HCT116 (cell line): ENCODE results near the gene EPHA3. TPM values are rescaled to one million over a fixed set of nuclear protein-coding genes. Genes with fewer than 3 reads are reported as not detected.

Experiments
- ATAC-seq: fragments of 200-7000 bp; cut with Tn5 transposase; 2 replicates; pipeline ENCODE4 v1.9.1; 2020; ENCODE audit warnings: mild to moderate bottlenecking, moderate library complexity
- BruUV-seq: library from RNA; stranded (reverse); fragments of 400-500 nt; replicated peaks from 2 replicates; lab custom pipeline; 2021; lab: Mats Ljungman, UMichigan
- CTCF ChIA-PET: fragments of 300-600 bp; sonication (Branson Sonifier 250); formaldehyde crosslinking; loops from one replicate; lab custom pipeline; 2021; ENCODE audit warnings: antibody characterized with exemption; lab: Charles Lee
- POLR2A ChIA-PET: fragments of 300-600, 350-600 bp; sonication (Branson Sonifier 250); formaldehyde crosslinking; loops from one replicate; lab custom pipeline; 2021; ENCODE audit warnings: antibody characterized with exemption; lab: Charles Lee
- RAD21 ChIA-PET, 2 experiments: fragments of 300-600 bp; sonication (Branson Sonifier 250); formaldehyde crosslinking; loops; one replicate each; lab custom pipeline; 2023; ENCODE audit warnings: low total read pairs in 2 of 2; ENCODE audit not compliant: uncharacterized antibody in 2 of 2, unreplicated experiment in 2 of 2, low non-redundant PET in 1 of 2; lab: Charles Lee
- DNase-seq: peaks from one replicate; pipeline ENCODE4 v3.0.0-alpha.2; 2010; ENCODE audit warnings: low read depth, low spot score
- H2AFZ ChIP-seq: fragments of 200-600 bp; shearing (Covaris generic), sonication (generic); 2 replicates; pipeline ENCODE4 v1.6.1; 2017; ENCODE audit warnings: low read depth, mixed run types, mixed read lengths, antibody characterized with exemption, low read length; ENCODE audit not compliant: poor library complexity, severe bottlenecking
- H3K27ac ChIP-seq: 2 replicates; pipeline ENCODE4 v1.5.1; 2012; ENCODE audit warnings: low read depth, low read length
- H3K27me3 ChIP-seq: fragments of 200-600 bp; sonication (generic); 2 replicates; pipeline ENCODE4 v1.6.1; 2016; ENCODE audit warnings: mixed run types, low read length, mixed read lengths; ENCODE audit not compliant: insufficient read depth
- H3K36me3 ChIP-seq, 2 experiments: fragments of 200-500 bp in 1 of 2; fragments of 200-600 bp in 1 of 2; sonication (Bioruptor generic) in 1 of 2; sonication (generic) in 1 of 2; 2 replicates each; pipeline versions ENCODE4 v1.5.1 to v1.6.1; 2014 to 2016; ENCODE audit warnings: low read length in 2 of 2, inconsistent platforms in 1 of 2, mixed read lengths in 1 of 2, mixed run types in 1 of 2; ENCODE audit not compliant: insufficient read depth in 2 of 2, control insufficient read depth in 1 of 2
- H3K4me1 ChIP-seq, 2 experiments: fragments of 200-600 bp in 1 of 2; sonication (generic) in 1 of 2; 2 replicates each; pipeline versions ENCODE4 v1.5.1 to v1.6.1; 2012 to 2017; ENCODE audit warnings: low read length in 2 of 2, inconsistent platforms in 1 of 2, mild to moderate bottlenecking in 1 of 2, mixed read lengths in 1 of 2, mixed run types in 1 of 2, moderate library complexity in 1 of 2; ENCODE audit not compliant: insufficient read depth in 2 of 2, control insufficient read depth in 1 of 2
- H3K4me2 ChIP-seq: fragments of 200-600 bp; sonication (generic); 2 replicates; pipeline ENCODE4 v1.6.1; 2017; ENCODE audit warnings: mixed run types, low read length, mixed read lengths
- H3K4me3 ChIP-seq, 2 experiments: fragments of 200-600 bp in 1 of 2; sonication (generic) in 1 of 2; replicated peaks in 1 of 2; 2 replicates each; pipeline ENCODE4 v1.5.1; 2011 to 2016; ENCODE audit warnings: low read length in 2 of 2, control low read depth in 1 of 2, low read depth in 1 of 2, mild to moderate bottlenecking in 1 of 2, mixed read lengths in 1 of 2, mixed run types in 1 of 2
- H3K79me2 ChIP-seq: fragments of 200-600 bp; sonication (generic); 2 replicates; pipeline ENCODE4 v1.6.1; 2017; ENCODE audit warnings: mild to moderate bottlenecking, mixed run types, low read length, moderate library complexity, mixed read lengths; ENCODE audit not compliant: insufficient read depth
- H3K9ac ChIP-seq: fragments of 200-600 bp; sonication (generic); 2 replicates; pipeline ENCODE4 v1.6.1; 2016; ENCODE audit warnings: low read length, mixed read lengths
- H3K9me2 ChIP-seq: fragments of 200-600 bp; sonication (generic), shearing (Covaris generic); 2 replicates; pipeline ENCODE4 v1.6.1; 2017; ENCODE audit warnings: mixed run types, mild to moderate bottlenecking, moderate library complexity; ENCODE audit not compliant: insufficient read depth
- H3K9me3 ChIP-seq, 2 experiments: fragments of 200-500 bp in 1 of 2; fragments of 200-600 bp in 1 of 2; sonication (Bioruptor generic) in 1 of 2; sonication (generic) in 1 of 2; 2 replicates each; pipeline ENCODE4 v1.6.1; 2014 to 2017; ENCODE audit warnings: low read length in 2 of 2, mixed read lengths in 2 of 2, inconsistent platforms in 1 of 2, low read depth in 1 of 2, mild to moderate bottlenecking in 1 of 2, mixed run types in 1 of 2, moderate library complexity in 1 of 2; ENCODE audit not compliant: control insufficient read depth in 1 of 2, insufficient read depth in 1 of 2
- H4K20me1 ChIP-seq: fragments of 200-600 bp; sonication (generic), shearing (Covaris generic); 2 replicates; pipeline ENCODE4 v1.6.1; 2017; ENCODE audit warnings: mixed run types, mild to moderate bottlenecking, moderate library complexity; ENCODE audit not compliant: insufficient read depth
- CBX3 ChIP-seq: IDR thresholded peaks from 2 replicates; pipeline ENCODE4 v1.6.1; 2012; ENCODE audit warnings: low read depth
- CEBPB ChIP-seq: IDR thresholded peaks from 2 replicates; pipeline ENCODE4 v1.6.1; 2012; ENCODE audit warnings: low read depth
- EGR1 ChIP-seq: IDR thresholded peaks from 2 replicates; pipeline ENCODE4 v1.6.1; 2012; ENCODE audit warnings: low read depth
- ELF1 ChIP-seq: IDR thresholded peaks from 2 replicates; pipeline ENCODE4 v1.6.1; 2012; ENCODE audit warnings: low read depth, borderline replicate concordance
- EZH2 ChIP-seq: fragments of 200-600 bp; sonication (generic); IDR thresholded peaks from 2 replicates; pipeline ENCODE4 v1.6.1; 2017; ENCODE audit warnings: antibody characterized with exemption, mixed run types
- EZH2phosphoT487 ChIP-seq: fragments of 200-600 bp; IDR thresholded peaks from 2 replicates; pipeline ENCODE4 v1.6.1; 2018; ENCODE audit warnings: antibody characterized with exemption, borderline replicate concordance
- FOSL1 ChIP-seq: IDR thresholded peaks from 2 replicates; pipeline ENCODE4 v1.6.1; 2012; ENCODE audit warnings: low read depth
- JUND ChIP-seq: IDR thresholded peaks from 2 replicates; pipeline ENCODE4 v1.6.1; 2012
- POLR2AphosphoS5 ChIP-seq: IDR thresholded peaks from 2 replicates; pipeline ENCODE4 v1.6.1; 2011; ENCODE audit warnings: mild to moderate bottlenecking, low read depth, low read length, moderate library complexity
- SIN3A ChIP-seq: IDR thresholded peaks from 2 replicates; pipeline ENCODE4 v1.6.1; 2012; ENCODE audit warnings: low read depth
- SP1 ChIP-seq: IDR thresholded peaks from 2 replicates; pipeline ENCODE4 v1.6.1; 2012; ENCODE audit warnings: low read depth
- SRF ChIP-seq: IDR thresholded peaks from 2 replicates; pipeline ENCODE4 v1.6.1; 2012; ENCODE audit warnings: low read depth
- TCF7L2 ChIP-seq: IDR thresholded peaks from 2 replicates; pipeline ENCODE4 v1.7.0; 2011; ENCODE audit warnings: borderline replicate concordance, inconsistent platforms; ENCODE audit not compliant: insufficient read depth, insufficient read length; ENCODE audit errors: extremely low read depth
- YY1 ChIP-seq: IDR thresholded peaks from 2 replicates; pipeline ENCODE4 v1.6.1; 2011; ENCODE audit warnings: low read length, low read depth, moderate library complexity, mild to moderate bottlenecking; ENCODE audit not compliant: insufficient replicate concordance; ENCODE audit errors: extremely low read depth
- ZFX ChIP-seq: fragments of 450-650 bp; IDR thresholded peaks from 2 replicates; pipeline ENCODE4 v1.6.1; 2017
- ZNF274 ChIP-seq: fragments of 200-500 bp; sonication (Bioruptor generic); IDR thresholded peaks from 2 replicates; pipeline ENCODE4 v1.6.1; 2014; ENCODE audit warnings: mild to moderate bottlenecking, low read depth, low read length, inconsistent platforms
- intact Hi-C: fragments of 100-400 bp; cut with micrococcal nuclease; formaldehyde crosslinking; loops from 2 replicates; pipeline ENCODE4 v1.10.0; 2022
- total RNA-seq: library from RNA; stranded (reverse); gene quantifications from one replicate; pipeline ENCODE4 v1.2.1, GENCODE V29; 2021; ENCODE audit not compliant: unreplicated experiment
- TF ChIP-seq, protein P1 (sequence below): IDR thresholded peaks from 2 replicates; pipeline ENCODE4 v1.6.1; 2012; ENCODE audit warnings: low read depth
- TF ChIP-seq, protein P2 (sequence below): IDR thresholded peaks from 2 replicates; pipeline ENCODE4 v1.6.1; 2012
- TF ChIP-seq, protein P3 (sequence below): IDR thresholded peaks from 2 replicates; pipeline ENCODE4 v1.6.1; 2011; ENCODE audit warnings: mild to moderate bottlenecking, low read length, moderate library complexity; ENCODE audit not compliant: insufficient replicate concordance; ENCODE audit errors: extremely low read depth
- TF ChIP-seq, protein P4 (sequence below): IDR thresholded peaks from 2 replicates; pipeline ENCODE4 v1.6.1; 2012

Gene EPHA3
- total RNA-seq, 1 experiment from 2014 or later: not detected

DNA sequence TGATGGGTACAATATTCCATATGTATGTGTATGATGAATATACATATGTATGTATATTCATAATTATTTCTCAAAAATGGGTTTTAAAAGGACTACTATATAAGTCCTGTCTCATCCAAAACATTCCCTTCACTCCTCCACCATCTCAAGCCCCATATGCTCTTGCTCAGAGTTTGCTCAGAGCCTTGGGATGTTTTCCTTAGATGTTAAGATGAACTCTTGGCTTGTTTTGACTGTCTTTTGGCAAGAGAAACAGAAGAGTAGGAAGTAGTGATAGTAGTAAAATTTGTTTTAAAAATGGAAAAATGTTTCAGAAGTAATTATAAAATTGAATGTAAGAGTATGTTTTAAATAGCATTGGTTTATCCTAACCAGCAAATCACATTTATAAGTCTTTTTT is 6.2 kb upstream of the EPHA3 start (continued):
- TF ChIP-seq, protein P1, sequence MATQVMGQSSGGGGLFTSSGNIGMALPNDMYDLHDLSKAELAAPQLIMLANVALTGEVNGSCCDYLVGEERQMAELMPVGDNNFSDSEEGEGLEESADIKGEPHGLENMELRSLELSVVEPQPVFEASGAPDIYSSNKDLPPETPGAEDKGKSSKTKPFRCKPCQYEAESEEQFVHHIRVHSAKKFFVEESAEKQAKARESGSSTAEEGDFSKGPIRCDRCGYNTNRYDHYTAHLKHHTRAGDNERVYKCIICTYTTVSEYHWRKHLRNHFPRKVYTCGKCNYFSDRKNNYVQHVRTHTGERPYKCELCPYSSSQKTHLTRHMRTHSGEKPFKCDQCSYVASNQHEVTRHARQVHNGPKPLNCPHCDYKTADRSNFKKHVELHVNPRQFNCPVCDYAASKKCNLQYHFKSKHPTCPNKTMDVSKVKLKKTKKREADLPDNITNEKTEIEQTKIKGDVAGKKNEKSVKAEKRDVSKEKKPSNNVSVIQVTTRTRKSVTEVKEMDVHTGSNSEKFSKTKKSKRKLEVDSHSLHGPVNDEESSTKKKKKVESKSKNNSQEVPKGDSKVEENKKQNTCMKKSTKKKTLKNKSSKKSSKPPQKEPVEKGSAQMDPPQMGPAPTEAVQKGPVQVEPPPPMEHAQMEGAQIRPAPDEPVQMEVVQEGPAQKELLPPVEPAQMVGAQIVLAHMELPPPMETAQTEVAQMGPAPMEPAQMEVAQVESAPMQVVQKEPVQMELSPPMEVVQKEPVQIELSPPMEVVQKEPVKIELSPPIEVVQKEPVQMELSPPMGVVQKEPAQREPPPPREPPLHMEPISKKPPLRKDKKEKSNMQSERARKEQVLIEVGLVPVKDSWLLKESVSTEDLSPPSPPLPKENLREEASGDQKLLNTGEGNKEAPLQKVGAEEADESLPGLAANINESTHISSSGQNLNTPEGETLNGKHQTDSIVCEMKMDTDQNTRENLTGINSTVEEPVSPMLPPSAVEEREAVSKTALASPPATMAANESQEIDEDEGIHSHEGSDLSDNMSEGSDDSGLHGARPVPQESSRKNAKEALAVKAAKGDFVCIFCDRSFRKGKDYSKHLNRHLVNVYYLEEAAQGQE: no peak
- TF ChIP-seq SRF (no peak), SIN3A (no peak), JUND (no peak), ELF1 (no peak), FOSL1 (no peak), CBX3 (no peak), TCF7L2 (no peak)
- TF ChIP-seq, protein P2, sequence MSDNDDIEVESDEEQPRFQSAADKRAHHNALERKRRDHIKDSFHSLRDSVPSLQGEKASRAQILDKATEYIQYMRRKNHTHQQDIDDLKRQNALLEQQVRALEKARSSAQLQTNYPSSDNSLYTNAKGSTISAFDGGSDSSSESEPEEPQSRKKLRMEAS: no peak

DNA sequence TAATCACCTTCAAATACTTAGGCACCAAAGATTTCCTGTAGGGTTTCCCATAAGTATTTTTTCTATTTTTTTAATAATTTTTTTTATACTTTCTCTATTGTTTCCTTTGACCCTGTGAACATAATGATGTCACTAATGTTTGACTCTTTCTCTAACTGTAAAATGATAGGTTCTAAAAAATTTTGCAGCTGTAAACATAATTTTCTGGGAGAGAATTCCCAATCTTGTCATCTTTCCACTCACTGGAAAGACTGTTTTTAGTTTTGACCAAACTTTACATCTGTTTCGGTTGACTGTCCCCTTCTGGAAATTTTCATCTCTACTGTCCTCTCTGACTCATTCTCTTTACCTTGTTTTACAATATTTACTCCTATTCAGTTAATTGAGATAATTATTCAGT is 5.5 kb upstream of the EPHA3 start:
- Histone ChIP-seq H3K4me3 (no peak overlapping the region), H3K27ac (no peak overlapping the region), H3K27me3 (no peaks in the 10 kb centered on the region), H3K4me2 (no peak overlapping the region), H3K9me3 (peaks cover 9 to 14% of the 10 kb centered on the region in 2 experiments; a peak in 2 of 4 replicates), H3K79me2 (no peaks in the 10 kb centered on the region), H3K9me2 (no peaks in the 10 kb centered on the region), H4K20me1 (no peaks in the 10 kb centered on the region), H3K36me3 (no peaks in the 10 kb centered on the region), H2AFZ (no peak overlapping the region), H3K4me1 (no peaks in the 10 kb centered on the region), H3K9ac (no peak overlapping the region)
- ChIA-PET RAD21 (no interaction called here), CTCF (no interaction called here), POLR2A (no interaction called here)
- ATAC-seq (no peak), DNase-seq (no peak)
- no TSS peak for BruUV-seq
- intact Hi-C loops: no loop called here
- TF ChIP-seq YY1 (no peak), SIN3A (no peak), ZFX (no peak), ZNF274 (no peak), EGR1 (no peak), CBX3 (no peak), SP1 (no peak), POLR2AphosphoS5 (no peak), EZH2 (no peak), EZH2phosphoT487 (no peak), ELF1 (no peak), SRF (no peak), CEBPB (no peak), TCF7L2 (no peak)
- TF ChIP-seq, protein P2: no peak
- TF ChIP-seq, protein P3, sequence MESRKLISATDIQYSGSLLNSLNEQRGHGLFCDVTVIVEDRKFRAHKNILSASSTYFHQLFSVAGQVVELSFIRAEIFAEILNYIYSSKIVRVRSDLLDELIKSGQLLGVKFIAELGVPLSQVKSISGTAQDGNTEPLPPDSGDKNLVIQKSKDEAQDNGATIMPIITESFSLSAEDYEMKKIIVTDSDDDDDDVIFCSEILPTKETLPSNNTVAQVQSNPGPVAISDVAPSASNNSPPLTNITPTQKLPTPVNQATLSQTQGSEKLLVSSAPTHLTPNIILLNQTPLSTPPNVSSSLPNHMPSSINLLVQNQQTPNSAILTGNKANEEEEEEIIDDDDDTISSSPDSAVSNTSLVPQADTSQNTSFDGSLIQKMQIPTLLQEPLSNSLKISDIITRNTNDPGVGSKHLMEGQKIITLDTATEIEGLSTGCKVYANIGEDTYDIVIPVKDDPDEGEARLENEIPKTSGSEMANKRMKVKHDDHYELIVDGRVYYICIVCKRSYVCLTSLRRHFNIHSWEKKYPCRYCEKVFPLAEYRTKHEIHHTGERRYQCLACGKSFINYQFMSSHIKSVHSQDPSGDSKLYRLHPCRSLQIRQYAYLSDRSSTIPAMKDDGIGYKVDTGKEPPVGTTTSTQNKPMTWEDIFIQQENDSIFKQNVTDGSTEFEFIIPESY: no peak
- TF ChIP-seq, protein P4, sequence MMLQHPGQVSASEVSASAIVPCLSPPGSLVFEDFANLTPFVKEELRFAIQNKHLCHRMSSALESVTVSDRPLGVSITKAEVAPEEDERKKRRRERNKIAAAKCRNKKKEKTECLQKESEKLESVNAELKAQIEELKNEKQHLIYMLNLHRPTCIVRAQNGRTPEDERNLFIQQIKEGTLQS: no peak
